ENCODE data around the gene NMT2. TPM values are rescaled to one million over a fixed set of nuclear protein-coding genes. Genes with fewer than 3 reads are reported as not detected.

NMT2 gene
- polyA plus RNA-seq, 4 donors = 29.2 to 41.0 (median 33.1) TPM

DNA sequence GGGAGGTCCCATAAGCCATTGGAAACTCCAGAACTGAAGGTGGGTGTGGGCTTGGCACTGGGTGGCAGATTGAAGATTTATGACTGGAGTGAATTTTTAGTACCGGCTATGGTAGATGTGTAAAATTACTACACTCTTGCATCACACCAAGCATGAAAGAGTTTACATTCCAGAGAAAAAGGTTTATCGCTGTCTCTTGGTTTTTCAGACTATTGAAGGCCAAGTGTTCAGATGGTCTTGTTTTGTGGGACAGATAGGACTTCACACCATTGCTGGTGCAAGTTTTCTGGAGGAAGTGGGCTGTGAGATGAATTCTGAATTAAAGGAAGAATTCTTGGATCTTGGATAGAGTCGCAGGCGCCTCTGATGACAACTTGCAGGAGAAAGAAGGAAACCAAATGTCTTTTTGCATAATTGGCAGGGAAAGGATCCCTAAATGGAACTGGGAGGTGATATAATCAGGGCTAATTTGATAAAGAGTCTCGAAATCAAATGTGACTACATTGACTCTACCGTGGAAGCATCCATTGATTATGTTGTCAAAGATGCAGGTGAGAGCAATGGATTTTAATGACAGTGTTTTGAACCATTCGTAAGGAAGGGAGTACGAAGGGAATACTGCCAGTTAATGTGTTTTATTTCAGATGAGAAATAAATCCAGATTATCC, 14.2 kb upstream of the NMT2 start:
- DNase-seq (ENCODE audit: low read depth in 4 of 4, low spot score in 2 of 4) = no peak

DNA sequence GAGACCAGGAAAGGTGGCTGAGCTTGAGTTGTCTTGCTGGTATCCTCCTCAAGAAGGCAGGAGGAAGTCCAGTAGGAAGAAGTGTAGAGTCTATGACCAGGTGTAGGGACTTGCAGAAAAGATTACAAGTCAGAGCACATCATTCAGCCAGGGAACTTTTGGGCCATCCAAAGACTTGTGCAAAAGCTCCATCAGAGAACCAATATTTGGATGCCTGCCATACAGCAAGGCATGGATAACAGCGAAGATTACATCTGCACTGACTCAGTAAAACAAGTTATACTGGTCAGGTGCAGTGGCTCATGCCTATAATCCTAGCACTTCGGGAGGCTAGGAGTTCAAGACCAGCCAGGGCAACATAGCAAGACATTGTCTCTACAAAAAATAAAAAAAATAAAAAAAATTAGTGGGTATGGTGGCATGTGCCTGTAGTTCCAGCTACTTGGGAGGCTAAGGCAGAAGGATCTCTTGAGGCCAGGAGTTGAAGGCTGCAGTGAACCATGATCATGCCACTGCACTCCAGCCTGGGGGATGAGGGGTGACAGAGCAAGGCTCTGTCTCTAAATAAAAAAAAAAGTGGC, 13.2 kb upstream of the NMT2 start:
- no peak for DNase-seq (ENCODE audit: low read depth in 4 of 4, low spot score in 2 of 4)

DNA sequence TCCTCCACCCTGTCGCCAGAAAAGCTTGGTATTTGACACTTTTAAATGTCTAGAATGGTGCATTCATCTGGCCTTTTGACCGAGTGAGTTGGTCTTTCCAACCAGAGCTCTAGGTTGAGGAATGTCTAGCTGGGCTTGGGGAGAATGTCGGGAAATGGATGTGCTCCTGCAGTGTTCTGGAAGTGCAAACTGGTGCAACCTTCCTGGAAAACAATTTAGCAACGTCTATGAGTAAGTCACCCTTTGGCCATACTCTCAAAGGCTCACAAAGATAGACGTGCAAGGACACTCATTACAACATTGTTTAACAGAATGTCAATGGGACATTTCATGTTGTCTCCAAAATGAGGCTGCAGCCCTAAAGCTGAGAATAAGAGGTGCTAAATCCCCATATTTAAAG, 12.2 kb upstream of the NMT2 start:
- DNase-seq (ENCODE audit: low read depth in 4 of 4, low spot score in 2 of 4) = no peak

DNA sequence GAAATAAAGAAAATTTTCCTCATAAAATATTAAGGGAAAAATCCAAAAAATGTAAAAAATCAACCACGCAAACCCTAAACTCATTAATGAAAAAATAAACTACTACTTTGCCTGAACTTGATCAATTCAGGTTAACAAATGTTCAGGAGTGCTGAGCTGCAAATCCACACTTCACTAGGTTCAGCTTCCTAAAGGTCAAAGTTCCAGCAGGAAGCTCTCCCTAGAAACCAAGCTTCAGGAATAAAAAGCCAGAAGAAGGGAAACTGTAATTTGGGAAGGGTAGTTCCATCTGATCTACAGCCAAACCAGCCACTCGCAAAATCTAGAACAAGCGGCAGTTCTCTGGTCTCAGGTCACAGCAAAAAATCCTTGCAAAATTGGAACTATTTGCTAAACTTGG, 7.8 kb upstream of the NMT2 start:
- no peak for DNase-seq (ENCODE audit: low read depth in 4 of 4, low spot score in 2 of 4)

DNA sequence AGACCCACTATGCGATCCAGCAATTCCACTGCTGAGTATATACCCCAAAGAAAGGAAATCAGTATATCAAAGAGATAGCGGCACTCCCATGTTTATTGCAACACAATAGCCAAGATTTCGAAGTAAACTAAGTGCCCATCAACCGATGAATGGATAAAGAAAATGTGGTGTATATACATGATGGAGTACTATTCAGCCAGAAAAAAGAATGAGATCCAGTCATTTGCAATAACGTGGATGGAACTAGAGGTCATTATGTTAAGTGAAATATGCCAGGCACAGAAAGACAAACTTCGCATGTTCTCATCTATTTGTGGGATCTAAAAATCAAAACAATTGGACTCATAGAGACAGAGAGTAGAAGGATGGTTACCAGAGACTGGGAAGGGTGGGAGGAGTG, 7.1 kb upstream of the NMT2 start:
- DNase-seq (ENCODE audit: low read depth in 4 of 4, low spot score in 2 of 4) = no peak

DNA sequence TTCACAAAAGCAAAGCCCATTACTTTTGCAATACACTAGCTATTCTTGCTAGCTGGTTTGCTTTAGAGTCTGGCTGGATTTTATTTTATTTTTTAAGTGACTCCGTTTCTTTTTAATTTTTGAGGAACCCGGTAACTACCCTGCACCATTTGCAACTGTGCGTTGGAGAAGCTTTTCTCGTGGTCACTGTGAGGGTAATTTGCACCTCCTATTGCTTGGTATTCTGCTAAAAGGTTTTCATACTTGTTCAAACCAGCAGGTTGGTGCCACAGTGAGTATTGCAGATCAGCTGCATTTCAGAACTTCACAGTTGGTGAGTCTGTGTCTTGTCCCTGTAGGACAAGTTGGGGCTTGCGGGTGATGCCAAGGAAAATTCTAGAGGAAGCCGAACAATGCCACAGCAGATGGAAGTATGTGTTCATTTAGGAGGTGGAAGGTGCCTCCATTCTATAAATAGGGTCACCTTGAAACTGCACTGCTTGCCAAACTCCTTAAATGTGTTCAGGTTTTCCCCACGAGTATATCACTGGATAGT, 3.9 kb upstream of the NMT2 start:
- DNase-seq (ENCODE audit: low read depth in 4 of 4, low spot score in 2 of 4) = no peak

DNA sequence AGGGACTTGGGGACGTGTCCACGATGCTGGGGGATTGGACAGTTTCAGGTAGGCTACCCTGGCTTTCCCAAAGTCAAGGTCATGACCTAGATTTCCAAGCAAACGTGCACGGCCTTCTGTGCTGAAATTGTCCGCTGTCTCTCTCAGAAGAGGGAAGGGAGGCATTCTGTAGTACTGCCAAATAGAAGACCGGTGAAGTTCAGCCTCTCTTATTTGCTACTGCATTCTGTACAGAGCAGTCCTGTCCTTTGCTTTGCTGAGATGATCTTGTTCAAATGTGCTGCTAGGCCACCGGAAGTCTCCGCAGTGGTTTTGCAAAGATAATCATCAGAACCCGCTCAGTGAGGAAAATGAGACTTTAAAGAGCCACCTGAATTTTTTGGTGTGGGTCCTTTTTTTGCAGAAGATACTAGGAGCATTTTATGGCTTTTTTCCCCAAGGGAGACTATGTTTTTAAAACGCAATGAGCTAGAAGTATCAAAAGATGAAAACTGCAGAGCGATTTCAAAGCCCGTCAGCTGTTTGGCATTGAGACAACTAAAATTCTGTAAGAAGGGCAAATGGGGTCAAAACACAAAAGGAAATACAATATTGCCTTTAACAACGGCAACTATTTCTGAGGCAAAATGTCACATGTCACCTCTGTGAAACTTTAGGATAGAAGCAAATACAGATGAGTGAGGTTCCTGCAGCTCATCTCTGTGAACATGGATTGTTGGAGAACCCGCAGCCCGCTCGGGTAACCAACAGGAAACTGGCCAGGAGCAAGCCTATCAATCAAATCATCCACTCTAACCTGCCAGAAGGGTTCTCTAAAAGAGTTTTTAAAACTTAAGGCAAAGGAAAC, 1.3 kb upstream of the NMT2 start:
- no peak for DNase-seq (ENCODE audit: low read depth in 4 of 4, low spot score in 2 of 4)

DNA sequence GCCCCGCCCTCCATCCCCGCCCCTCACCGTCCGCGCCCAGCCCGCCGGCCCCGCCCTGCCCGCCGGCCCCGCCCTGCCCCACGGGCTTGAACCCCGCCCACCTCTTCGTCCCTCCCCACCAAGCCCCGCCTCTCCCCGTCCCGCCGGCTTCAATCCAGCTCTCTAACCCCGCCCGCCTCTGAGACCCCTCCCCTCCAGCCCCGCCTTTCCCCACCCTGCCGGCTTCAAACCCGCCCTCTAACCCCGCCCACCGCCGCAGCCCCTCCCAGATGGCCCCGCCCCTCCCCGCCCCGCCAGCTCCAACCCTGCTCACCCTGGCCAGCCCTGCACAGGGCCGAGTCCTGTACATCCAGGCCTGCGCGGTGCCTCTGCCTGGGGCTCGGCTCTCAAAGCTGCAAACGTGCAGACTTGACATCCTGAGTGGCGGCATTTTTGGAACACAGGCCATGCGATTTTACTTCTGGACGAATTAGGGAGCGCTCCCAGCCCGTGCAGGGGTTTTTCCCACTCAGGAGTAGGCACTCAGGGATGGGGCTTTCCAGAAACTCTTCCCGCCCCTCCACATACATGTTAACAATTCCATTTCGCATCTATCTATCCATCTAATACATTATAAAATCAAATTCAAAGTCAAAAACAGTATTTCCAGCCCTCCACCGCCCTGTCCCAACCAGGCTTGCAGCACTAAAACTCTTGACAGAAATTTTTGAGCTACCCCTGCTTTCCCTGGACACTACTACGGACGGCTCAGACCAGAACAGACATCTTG, 477 bp upstream of the NMT2 start:
- peak in 3 of 4 donors; percentile 83 to 87 (median 85) for DNase-seq (ENCODE audit: low read depth in 4 of 4, low spot score in 2 of 4)

DNA sequence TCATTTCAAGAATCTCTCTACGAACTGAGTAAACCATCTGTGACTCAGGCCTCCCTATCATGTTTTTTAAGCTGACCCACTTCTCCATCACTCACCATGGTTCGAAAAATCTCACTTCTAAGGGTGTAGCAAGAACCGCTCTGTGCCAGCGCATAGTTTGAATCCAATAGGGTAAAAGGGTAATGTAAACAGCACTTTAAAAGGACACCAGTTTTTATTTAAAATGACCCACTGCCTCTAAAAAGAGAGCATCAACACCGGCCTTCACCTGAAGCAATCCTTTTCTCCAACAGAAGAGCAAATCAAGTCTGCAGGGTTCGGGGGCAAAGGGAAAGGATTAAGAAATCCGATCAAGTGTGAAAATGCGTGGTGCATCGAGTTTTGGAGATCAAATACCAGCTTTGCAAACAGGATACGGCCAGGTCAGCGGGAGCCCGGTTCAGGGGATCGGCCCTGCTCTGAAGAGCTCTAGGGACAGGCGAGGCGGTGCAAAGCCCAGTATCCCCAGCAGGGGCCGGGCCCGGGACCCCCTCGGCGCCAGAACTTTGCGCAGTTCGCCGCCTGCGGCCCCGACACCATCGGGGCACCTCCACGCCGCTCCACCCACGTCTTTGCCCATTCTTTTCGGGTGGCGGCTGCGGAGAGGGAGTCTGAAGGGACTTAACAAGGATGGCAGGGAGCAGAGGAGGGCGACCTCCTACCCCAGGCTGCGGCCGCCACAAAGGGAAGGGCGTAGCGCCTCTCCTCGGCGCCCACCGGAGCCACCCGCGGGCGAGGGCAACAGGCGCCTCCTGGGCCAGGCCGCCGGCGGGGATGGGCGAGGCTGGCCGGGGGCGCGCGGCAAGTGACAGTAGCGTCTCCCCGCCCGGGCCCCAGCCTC, 842 bp downstream of the NMT2 start:
- DNase-seq (ENCODE audit: low read depth in 4 of 4, low spot score in 2 of 4) = peak; percentile 34 to 66 (median 52)

DNA sequence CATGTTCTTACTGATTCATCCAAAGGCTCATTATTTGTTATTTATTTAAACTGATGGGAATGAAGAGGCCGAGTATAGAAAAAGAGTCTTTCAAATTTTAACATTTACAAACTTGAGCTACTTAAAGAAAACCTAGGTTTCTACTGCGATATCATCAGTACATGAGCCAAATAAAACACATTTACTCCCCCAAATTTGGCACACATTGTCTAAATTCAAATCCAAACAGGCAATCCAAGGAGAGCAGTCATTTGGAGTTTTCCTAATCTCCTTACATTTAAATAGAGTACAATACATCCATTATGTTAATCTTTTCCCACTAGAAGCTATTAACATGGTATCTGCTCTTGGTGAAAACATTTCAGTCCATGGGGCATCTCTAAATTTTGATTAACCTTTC, 2.2 kb downstream of the NMT2 start:
- DNase-seq (ENCODE audit: low read depth in 4 of 4, low spot score in 2 of 4) = no peak

DNA sequence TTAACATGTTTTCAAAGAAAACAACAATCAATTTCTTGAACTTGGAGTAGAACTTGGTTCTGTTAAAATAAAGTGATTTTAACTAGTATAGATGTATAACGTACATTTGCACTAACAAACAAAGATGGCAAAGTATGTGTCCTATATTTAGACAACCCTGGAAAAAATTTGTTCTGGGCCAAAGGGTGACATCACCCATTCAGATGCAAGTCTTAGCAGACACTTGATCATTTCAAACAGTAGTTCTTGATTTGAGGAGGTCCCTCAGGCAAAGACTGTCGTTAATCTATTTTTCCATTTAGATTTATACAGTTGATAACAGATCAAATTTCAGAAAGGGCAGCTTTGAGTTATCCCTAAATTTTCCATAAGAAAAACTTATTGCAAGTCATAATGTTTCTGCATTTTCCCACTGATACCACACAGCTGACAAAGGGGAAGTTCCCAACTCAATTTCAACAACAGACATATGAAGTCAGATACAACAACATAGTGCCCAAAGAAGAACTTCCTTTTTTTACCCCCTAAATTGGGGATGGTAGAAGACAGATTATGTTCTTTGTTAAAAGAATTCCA, 5.2 kb downstream of the NMT2 start:
- no peak for DNase-seq (ENCODE audit: low read depth in 4 of 4, low spot score in 2 of 4)

DNA sequence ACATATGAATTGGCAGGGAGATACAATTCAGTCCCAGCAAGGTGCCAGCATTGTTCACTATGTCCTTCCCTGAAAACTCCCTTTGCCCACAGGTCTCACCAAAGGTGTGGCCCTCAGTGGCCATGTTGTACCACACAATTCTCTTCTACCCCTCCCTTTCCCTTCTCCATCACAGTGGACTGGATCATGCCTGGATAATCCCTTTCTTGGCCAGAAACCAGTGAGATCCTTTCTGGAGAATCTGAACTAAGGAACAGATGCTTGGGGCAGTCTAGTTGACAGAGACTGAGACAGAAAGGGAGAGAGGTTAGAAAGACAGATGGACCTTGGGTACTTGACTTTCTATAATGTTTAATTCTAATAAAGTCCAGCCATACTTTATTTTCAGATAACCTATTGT, 9.5 kb downstream of the NMT2 start:
- no peak for DNase-seq (ENCODE audit: low read depth in 4 of 4, low spot score in 2 of 4)

DNA sequence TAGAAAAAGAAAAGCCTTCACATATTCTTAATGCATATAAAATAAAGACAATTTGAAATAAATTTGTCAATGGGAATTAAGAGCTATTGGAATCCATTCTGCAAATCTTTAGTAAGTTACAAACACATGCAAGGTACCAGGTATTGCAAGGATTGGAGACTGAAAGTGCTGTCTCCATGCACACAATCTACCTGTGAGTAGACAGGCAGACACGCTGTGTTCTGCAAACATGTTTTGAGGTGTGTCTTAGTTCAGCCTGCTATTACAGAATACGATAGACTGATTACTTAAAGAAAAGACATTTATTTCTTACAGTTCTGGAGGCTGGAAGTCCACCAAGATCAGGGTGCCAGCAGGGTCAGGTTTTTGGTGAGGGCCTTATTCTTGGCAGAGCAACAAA, 10.0 kb downstream of the NMT2 start:
- no peak for DNase-seq (ENCODE audit: low read depth in 4 of 4, low spot score in 2 of 4)

DNA sequence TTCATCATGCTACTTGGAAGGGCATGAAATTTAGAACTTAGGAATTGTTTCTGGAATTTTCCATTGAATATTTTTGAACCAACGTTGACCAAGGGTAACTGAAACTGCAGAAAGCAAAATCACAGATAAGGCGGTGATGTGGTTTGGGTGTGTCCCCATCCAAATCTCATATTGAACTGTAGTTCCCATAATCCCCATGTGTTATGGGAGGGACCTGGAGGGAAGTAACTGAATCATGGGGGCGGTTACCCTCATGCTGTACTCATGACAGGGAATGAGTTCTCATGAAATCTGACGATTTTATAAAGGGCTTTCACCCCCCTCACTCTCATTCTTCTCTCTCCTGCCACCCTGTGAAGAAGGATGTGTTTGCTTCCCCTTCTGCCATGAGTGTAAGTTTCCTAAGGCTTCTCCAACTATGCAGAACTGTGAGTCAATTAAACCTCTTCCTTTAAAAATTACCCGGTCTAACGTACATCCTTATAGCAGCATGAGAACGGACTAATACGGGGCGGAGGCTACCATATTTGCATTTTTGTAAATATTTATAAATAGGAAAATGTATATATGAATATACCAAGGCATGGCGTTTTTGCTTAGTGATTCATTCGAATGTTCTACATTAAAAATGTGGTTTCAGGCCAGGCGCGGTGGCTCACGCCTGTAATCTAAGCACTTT, 12.4 kb downstream of the NMT2 start:
- no peak for DNase-seq (ENCODE audit: low read depth in 4 of 4, low spot score in 2 of 4)

DNA sequence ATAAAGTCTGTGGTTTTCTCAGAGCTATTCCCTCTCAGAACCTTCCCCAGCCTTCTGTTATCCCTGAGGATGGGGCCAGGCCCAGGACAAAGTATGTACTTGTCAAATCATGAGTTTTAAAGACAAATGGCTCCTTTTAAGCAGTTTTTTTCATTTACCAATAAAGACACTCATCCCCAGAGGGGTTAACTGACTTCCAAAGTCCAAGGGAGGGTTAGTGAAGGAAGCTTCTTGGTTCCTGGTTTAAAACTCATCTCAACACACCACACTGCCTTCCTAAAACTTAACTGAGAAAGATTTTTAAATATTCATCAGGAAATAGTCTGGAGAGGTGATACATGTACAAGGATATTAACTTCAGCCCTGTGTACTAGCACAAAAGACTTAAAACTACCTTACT, 15.9 kb downstream of the NMT2 start:
- DNase-seq (ENCODE audit: low read depth in 4 of 4, low spot score in 2 of 4) = no peak

DNA sequence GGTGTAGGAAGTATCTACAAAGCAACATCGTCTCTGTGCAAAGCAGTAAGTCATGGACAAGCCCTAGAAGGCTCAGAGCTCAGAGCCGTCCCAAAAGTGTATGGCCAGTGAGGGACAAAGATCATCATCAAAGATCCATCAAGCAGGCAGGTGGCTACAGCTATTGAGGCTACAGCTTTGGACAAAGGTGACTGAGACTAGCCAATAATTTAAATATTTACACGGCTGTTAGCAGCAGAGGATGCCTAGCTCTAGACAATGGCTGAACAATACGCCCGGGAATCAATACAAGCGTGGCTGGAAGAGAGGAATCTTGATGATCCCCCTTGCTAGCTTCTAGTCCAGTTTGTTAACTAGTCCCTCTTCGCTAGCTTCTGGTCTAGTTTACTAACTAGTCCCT, 17.9 kb downstream of the NMT2 start:
- DNase-seq (ENCODE audit: low read depth in 4 of 4, low spot score in 2 of 4) = no peak

DNA sequence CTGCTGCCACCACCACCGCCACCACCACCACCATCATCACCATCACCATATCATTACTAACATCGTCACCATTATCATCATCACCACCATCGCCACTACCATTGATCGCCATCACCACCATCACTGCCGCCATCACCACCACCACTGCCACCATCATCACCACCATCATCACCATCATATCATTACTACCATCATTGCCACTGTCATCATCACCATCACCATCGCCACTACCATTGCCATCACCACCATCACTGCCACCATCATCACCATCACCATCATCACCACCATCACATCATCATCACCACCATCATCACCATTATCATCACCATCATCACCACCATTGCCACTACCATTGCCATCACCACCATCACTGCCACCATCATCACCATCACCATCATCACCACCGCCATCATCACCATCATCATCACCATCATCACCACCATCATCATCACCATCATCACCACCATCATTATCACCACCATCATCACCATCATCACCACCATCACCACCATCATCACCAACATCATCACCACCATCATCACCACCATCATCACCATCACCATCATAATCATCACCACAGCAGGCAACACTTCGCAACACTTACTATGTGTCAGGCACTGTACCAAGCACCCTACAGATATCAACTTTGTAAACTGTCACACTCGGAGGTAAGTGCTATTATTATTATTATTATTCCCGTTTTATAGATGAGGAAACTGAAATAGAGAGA, 19.3 kb downstream of the NMT2 start:
- no peak for DNase-seq (ENCODE audit: low read depth in 4 of 4, low spot score in 2 of 4)

Data from left renal cortex interstitium (tissue), 4 donors.